Stimulated activated naive CD8-positive, alpha-beta T cell treated with anti-CD3 and anti-CD28 coated beads, Interleukin-15, Interleukin-2, amounts not matched to agents 100 ng/mL and 50 ng/mL, for 24 hours (primary cell): Measurements from ENCODE around the gene TMA7B.
"Not testable (repeated sequence)": the region's sequence is repeated elsewhere in the genome, so short reads cannot be mapped to it uniquely, and the experiment has no call there.

Source experiments
- H3K27ac Mint-ChIP-seq: one replicate; pipeline ENCODE4 v1.8.0; 2021; ENCODE audit warnings: mild to moderate bottlenecking, mixed read lengths
- H3K27me3 Mint-ChIP-seq: one replicate; pipeline ENCODE4 v1.8.0; 2021; ENCODE audit warnings: mixed read lengths
- H3K36me3 Mint-ChIP-seq: one replicate; pipeline ENCODE4 v1.8.0; 2021; ENCODE audit warnings: low read depth, mixed read lengths
- H3K4me1 Mint-ChIP-seq: one replicate; pipeline ENCODE4 v1.8.0; 2021; ENCODE audit warnings: low read depth, mixed read lengths
- H3K4me3 Mint-ChIP-seq: one replicate; pipeline ENCODE4 v1.8.0; 2021; ENCODE audit warnings: mild to moderate bottlenecking, mixed read lengths
- H3K9me3 Mint-ChIP-seq: one replicate; pipeline ENCODE4 v1.8.0; 2021; ENCODE audit warnings: mixed read lengths

The TMA7B gene

GRCh38 chr22:39941601-39942000 lies 18.6 kb upstream of the TMA7B start:
- Mint-ChIP-seq H3K4me1 (peaks cover 98% of the 10 kb centered on the region), H3K27me3 (no peaks in the 10 kb centered on the region), H3K27ac (peak overlapping the region; percentile 84), H3K4me3 (peak overlapping the region; percentile 36), H3K9me3 (no peaks in the 10 kb centered on the region), H3K36me3 (peaks cover 23% of the 10 kb centered on the region)

GRCh38 chr22:39942439-39943230 lies 17.6 kb upstream of the TMA7B start:
- Mint-ChIP-seq H3K4me3 (peak overlapping the region; percentile 73), H3K9me3 (no peaks in the 10 kb centered on the region), H3K27ac (peak overlapping the region; percentile 93), H3K4me1 (peaks cover 98% of the 10 kb centered on the region), H3K27me3 (no peaks in the 10 kb centered on the region), H3K36me3 (peaks cover 23% of the 10 kb centered on the region)

- peak overlapping the region; percentile 73 for H3K4me3 Mint-ChIP-seq
- H3K27ac Mint-ChIP-seq = peak overlapping the region; percentile 93
- H3K36me3 Mint-ChIP-seq = peaks cover 24% of the 10 kb centered on the region
- no peaks in the 10 kb centered on the region for H3K27me3 Mint-ChIP-seq
- H3K9me3 Mint-ChIP-seq = no peaks in the 10 kb centered on the region
- peaks cover 98% of the 10 kb centered on the region for H3K4me1 Mint-ChIP-seq
These were observed 16.9 kb upstream of the TMA7B start for GRCh38 chr22:39943337-39943736.

GRCh38 chr22:39943953-39944872 lies 16.0 kb upstream of the TMA7B start:
- H3K4me1 Mint-ChIP-seq = peaks cover 98% of the 10 kb centered on the region
- peaks cover 32% of the 10 kb centered on the region for H3K36me3 Mint-ChIP-seq
- H3K27ac Mint-ChIP-seq = peak overlapping the region; percentile 93
- peak overlapping the region; percentile 76 for H3K4me3 Mint-ChIP-seq
- H3K9me3 Mint-ChIP-seq = no peaks in the 10 kb centered on the region
- H3K27me3 Mint-ChIP-seq = no peaks in the 10 kb centered on the region

GRCh38 chr22:39946126-39946502 lies 14.1 kb upstream of the TMA7B start:
- Mint-ChIP-seq H3K27me3 (no peaks in the 10 kb centered on the region), H3K36me3 (peaks cover 46% of the 10 kb centered on the region), H3K4me1 (peaks cover 100% of the 10 kb centered on the region), H3K27ac (peak overlapping the region; percentile 93), H3K4me3 (no peak overlapping the region), H3K9me3 (no peaks in the 10 kb centered on the region)

GRCh38 chr22:39946503-39947219 lies 13.5 kb upstream of the TMA7B start:
- Mint-ChIP-seq H3K27ac (peak overlapping the region; percentile 93), H3K4me1 (peaks cover 100% of the 10 kb centered on the region), H3K9me3 (no peaks in the 10 kb centered on the region), H3K36me3 (peaks cover 48% of the 10 kb centered on the region), H3K27me3 (no peaks in the 10 kb centered on the region), H3K4me3 (peak overlapping the region; percentile 36)

GRCh38 chr22:39947220-39948216 lies 12.7 kb upstream of the TMA7B start:
- H3K9me3 Mint-ChIP-seq = no peaks in the 10 kb centered on the region
- peaks cover 49% of the 10 kb centered on the region for H3K36me3 Mint-ChIP-seq

GRCh38 chr22:39949964-39950737 lies 10.0 kb upstream of the TMA7B start:
- peaks cover 55% of the 10 kb centered on the region for H3K36me3 Mint-ChIP-seq
- H3K27me3 Mint-ChIP-seq = no peaks in the 10 kb centered on the region
- H3K4me1 Mint-ChIP-seq = peaks cover 100% of the 10 kb centered on the region
- no peaks in the 10 kb centered on the region for H3K9me3 Mint-ChIP-seq
- no peak overlapping the region for H3K4me3 Mint-ChIP-seq
- peak overlapping the region; percentile 47 for H3K27ac Mint-ChIP-seq

More at GRCh38 chr22:39947220-39948216, 12.7 kb upstream of the TMA7B start:
- H3K27ac Mint-ChIP-seq = peak overlapping the region; percentile 93
- peak overlapping the region; percentile 36 for H3K4me3 Mint-ChIP-seq
- no peaks in the 10 kb centered on the region for H3K27me3 Mint-ChIP-seq
- peaks cover 100% of the 10 kb centered on the region for H3K4me1 Mint-ChIP-seq

GRCh38 chr22:39951603-39952293 lies 8.4 kb upstream of the TMA7B start:
- not testable (repeated sequence) for H3K9me3 Mint-ChIP-seq, H3K27me3 Mint-ChIP-seq
- Mint-ChIP-seq H3K4me3 (peak overlapping the region; percentile 70), H3K36me3 (peaks cover 59% of the 10 kb centered on the region), H3K4me1 (peaks cover 97% of the 10 kb centered on the region), H3K27ac (peak overlapping the region; percentile 79)

GRCh38 chr22:39952347-39952746 lies 7.8 kb upstream of the TMA7B start:
- H3K4me1 Mint-ChIP-seq = peaks cover 97% of the 10 kb centered on the region
- peak overlapping the region; percentile 64 for H3K4me3 Mint-ChIP-seq
- peaks cover 65% of the 10 kb centered on the region for H3K36me3 Mint-ChIP-seq
- H3K9me3 Mint-ChIP-seq = no peaks in the 10 kb centered on the region
- H3K27ac Mint-ChIP-seq = peak overlapping the region; percentile 73
- no peaks in the 10 kb centered on the region for H3K27me3 Mint-ChIP-seq

GRCh38 chr22:39953101-39953500 lies 7.1 kb upstream of the TMA7B start:
- no peaks in the 10 kb centered on the region for H3K9me3 Mint-ChIP-seq
- peaks cover 96% of the 10 kb centered on the region for H3K4me1 Mint-ChIP-seq
- H3K4me3 Mint-ChIP-seq = peak overlapping the region; percentile 1
- peaks cover 72% of the 10 kb centered on the region for H3K36me3 Mint-ChIP-seq
- peak overlapping the region; percentile 74 for H3K27ac Mint-ChIP-seq
- no peaks in the 10 kb centered on the region for H3K27me3 Mint-ChIP-seq

- H3K4me3 Mint-ChIP-seq = no peak overlapping the region
These were observed 5.6 kb upstream of the TMA7B start for GRCh38 chr22:39954584-39955055.

More at GRCh38 chr22:39954584-39955055, 5.6 kb upstream of the TMA7B start:
- H3K4me1 Mint-ChIP-seq = peaks cover 96% of the 10 kb centered on the region
- peaks cover 72% of the 10 kb centered on the region for H3K36me3 Mint-ChIP-seq
- H3K27me3 Mint-ChIP-seq = no peaks in the 10 kb centered on the region
- peak overlapping the region; percentile 21 for H3K27ac Mint-ChIP-seq
- no peaks in the 10 kb centered on the region for H3K9me3 Mint-ChIP-seq
